Progenitor cell of endocrine pancreas (in vitro differentiated cells): ENCODE measurements around the gene SNX32. TPM values are rescaled to one million over a fixed set of nuclear protein-coding genes. Genes with fewer than 3 reads are reported as not detected.

Source experiments
- DNase-seq: peaks from one replicate; pipeline ENCODE4 v3.0.0; 2021; ENCODE audit warnings: low spot score; ENCODE audit not compliant: unreplicated experiment
- H3K27ac Mint-ChIP-seq: 2 replicates; pipeline ENCODE4 v1.8.0; 2021; ENCODE audit warnings: mild to moderate bottlenecking, moderate library complexity, mixed read lengths
- H3K27me3 Mint-ChIP-seq: 2 replicates; pipeline ENCODE4 v1.8.0; 2021; ENCODE audit warnings: mixed read lengths
- H3K36me3 Mint-ChIP-seq: 2 replicates; pipeline ENCODE4 v1.8.0; 2022; ENCODE audit warnings: mixed read lengths; ENCODE audit not compliant: insufficient read depth
- H3K4me1 Mint-ChIP-seq: 2 replicates; pipeline ENCODE4 v1.8.0; 2021; ENCODE audit warnings: low read depth, mixed read lengths
- H3K4me3 Mint-ChIP-seq: 2 replicates; pipeline ENCODE4 v1.8.0; 2021; ENCODE audit warnings: low read depth, mild to moderate bottlenecking, moderate library complexity, mixed read lengths
- H3K9me3 Mint-ChIP-seq: 2 replicates; pipeline ENCODE4 v1.8.0; 2021; ENCODE audit warnings: low read depth, mixed read lengths
- total RNA-seq: library from RNA; stranded (reverse); gene quantifications from 2 replicates; pipeline ENCODE4 v1.2.1, GENCODE V29; 2021
- TF ChIP-seq, protein P1 (sequence below): fragments of 200-600 bp; sonication (generic); IDR thresholded peaks from one replicate; pipeline ENCODE4 v1.5.0; 2021; ENCODE audit warnings: antibody characterized with exemption, mild to moderate bottlenecking; ENCODE audit not compliant: unreplicated experiment

SNX32 gene
- total RNA-seq, 1 donor from 2014 or later: 4.6 TPM

DNA sequence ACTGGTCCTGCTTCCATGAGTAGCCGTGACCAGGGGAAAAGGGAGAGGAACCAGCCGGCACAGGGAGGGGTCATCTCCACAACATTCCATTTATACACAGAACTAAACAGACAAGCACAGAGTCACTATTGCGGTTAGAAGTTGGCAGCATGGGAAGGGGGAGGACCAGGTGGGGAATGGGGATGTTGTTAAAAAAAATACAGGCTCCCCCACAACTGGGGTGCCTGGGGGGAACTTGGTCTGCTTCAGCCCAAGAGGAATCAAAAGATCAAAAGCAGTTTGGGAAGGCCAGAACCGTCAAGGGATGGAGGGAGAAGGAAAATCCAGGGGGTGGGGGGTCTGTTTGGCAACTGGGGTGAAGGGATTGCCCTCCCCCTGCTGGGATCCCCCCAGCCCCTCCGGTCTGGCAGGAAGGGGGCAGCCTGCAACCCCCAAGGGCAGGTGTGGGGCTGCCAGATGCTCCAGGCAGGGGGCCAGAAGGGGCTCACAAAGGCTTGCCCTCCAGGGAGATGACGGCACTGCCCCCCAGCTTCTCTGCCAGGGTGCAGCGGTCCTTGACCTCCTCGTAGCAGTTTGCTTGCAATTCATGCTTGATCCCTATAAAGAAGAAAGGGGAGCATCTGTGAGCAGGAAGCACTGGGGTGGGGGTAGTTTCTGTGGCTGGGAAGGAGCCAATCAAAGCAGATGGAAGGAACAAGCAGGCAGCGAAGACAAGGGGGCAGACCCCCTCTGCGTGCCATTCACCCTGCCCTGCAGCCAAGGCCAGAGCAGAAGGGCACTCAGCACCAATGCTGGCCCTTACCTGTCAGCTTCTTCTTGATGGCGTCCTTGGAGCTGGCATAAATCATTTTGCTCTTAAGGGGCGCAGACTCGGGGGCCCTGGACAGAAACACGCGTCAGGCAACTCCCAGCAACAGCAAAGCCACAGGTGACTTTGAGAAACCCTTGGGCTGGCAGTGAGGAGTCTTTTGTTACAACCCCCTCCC, 21.4 kb downstream of the SNX32 start:
- Mint-ChIP-seq H3K4me1 (peaks cover 21% of the 10 kb centered on the region), H3K4me3 (peak overlapping the region; percentile 89), H3K27ac (peak overlapping the region; percentile 78), H3K27me3 (no peaks in the 10 kb centered on the region), H3K9me3 (no peaks in the 10 kb centered on the region), H3K36me3 (peaks cover 31% of the 10 kb centered on the region)
- TF ChIP-seq, protein P1, sequence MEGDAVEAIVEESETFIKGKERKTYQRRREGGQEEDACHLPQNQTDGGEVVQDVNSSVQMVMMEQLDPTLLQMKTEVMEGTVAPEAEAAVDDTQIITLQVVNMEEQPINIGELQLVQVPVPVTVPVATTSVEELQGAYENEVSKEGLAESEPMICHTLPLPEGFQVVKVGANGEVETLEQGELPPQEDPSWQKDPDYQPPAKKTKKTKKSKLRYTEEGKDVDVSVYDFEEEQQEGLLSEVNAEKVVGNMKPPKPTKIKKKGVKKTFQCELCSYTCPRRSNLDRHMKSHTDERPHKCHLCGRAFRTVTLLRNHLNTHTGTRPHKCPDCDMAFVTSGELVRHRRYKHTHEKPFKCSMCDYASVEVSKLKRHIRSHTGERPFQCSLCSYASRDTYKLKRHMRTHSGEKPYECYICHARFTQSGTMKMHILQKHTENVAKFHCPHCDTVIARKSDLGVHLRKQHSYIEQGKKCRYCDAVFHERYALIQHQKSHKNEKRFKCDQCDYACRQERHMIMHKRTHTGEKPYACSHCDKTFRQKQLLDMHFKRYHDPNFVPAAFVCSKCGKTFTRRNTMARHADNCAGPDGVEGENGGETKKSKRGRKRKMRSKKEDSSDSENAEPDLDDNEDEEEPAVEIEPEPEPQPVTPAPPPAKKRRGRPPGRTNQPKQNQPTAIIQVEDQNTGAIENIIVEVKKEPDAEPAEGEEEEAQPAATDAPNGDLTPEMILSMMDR: no peak
- DNase-seq: no peak

- DNase-seq: no peak
Measured at GRCh38 chr11:65855927-65856363, 22.2 kb downstream of the SNX32 start.

DNA sequence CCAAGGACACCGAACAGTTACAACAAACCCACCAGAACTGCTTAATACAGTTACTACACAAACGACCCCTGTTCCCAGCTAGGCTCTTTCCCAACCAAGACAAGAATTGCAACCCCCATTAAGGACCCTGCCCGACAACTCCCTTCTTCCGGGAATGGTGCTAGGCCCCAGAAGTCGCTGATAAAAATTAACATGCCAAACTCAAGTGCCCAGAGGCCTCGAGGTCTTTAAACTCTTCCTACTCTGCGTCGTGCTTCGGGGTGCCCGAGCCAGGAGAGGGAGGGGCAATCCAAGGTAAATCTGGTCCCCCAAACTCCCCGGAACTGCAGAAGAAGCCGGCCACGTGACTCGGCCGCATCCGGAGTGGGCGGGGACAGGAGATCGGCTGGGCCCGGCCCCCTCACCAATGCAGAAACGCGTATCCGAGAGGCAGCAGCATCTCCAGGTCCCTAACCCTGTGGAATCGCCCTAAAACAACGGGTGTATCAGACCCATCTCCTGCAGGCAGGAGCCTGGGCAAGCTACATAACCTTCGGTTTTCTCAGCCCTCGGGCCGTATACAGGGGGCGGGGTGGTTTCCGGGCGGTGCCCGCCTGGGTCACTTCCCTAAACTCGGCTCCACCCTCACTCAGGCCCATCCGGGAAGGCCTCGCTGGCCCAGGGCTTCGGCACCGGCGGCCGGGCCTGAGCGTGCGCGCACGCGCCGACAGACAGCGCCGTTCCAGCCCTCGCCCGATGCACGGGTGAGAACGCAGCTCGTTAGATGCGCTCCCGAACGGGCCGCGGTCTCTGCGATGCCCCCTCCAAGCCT, 23.1 kb downstream of the SNX32 start:
- no peaks in the 10 kb centered on the region for H3K27me3 Mint-ChIP-seq
- H3K27ac Mint-ChIP-seq: peak overlapping the region; percentile 95
- no peaks in the 10 kb centered on the region for H3K9me3 Mint-ChIP-seq
- peaks cover 27% of the 10 kb centered on the region for H3K4me1 Mint-ChIP-seq
- H3K4me3 Mint-ChIP-seq: peak overlapping the region; percentile 89
- peaks cover 27% of the 10 kb centered on the region for H3K36me3 Mint-ChIP-seq
- peak; percentile 48 for DNase-seq
- TF ChIP-seq, protein P1: no peak

More at GRCh38 chr11:65855927-65856363, 22.2 kb downstream of the SNX32 start:
- peak overlapping the region; percentile 95 for H3K27ac Mint-ChIP-seq
- peaks cover 31% of the 10 kb centered on the region for H3K36me3 Mint-ChIP-seq
- H3K27me3 Mint-ChIP-seq: no peaks in the 10 kb centered on the region
- H3K4me1 Mint-ChIP-seq: peaks cover 23% of the 10 kb centered on the region
- H3K9me3 Mint-ChIP-seq: no peaks in the 10 kb centered on the region
- H3K4me3 Mint-ChIP-seq: peak overlapping the region; percentile 89
- TF ChIP-seq, protein P1: no peak

DNA sequence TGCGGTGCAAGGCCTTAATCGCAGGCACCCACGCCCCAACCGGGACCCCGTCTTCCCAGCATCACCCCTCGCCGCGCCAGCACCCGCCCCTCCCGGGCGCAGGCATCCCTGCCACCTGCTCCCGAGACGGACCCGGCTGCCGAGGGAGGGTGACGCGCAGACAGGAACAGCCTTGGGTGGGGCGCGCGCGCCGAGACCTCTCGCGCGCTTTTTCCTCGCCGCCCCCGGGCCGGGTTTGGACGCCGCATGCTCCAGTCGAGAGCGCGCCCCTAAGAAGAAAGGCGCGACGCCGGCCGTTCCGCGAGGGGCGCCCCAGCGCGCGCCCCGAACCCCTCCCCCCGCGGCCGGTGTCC, 23.7 kb downstream of the SNX32 start:
- Mint-ChIP-seq H3K27me3 (no peaks in the 10 kb centered on the region), H3K4me3 (peak overlapping the region; percentile 89), H3K27ac (no peak overlapping the region), H3K4me1 (peaks cover 27% of the 10 kb centered on the region), H3K9me3 (no peaks in the 10 kb centered on the region), H3K36me3 (peaks cover 24% of the 10 kb centered on the region)
- DNase-seq: peak; percentile 45
- TF ChIP-seq, protein P1: no peak
